HCT116 (cell line): ENCODE results near the gene CCSAP.

Experiments used
- TF ChIP-seq, protein P1 (sequence below), 3 experiments: fragments of 200-600 bp in 1 of 3; sonication (generic) in 1 of 3; IDR thresholded peaks in 2 of 3; conservative IDR thresholded peaks in 1 of 3; 2 replicates each; pipeline ENCODE4 v1.5.1; 2012 to 2017; ENCODE audit warnings: low read depth in 2 of 3, low read length in 2 of 3, antibody characterized with exemption in 1 of 3, borderline replicate concordance in 1 of 3, control low read depth in 1 of 3, mild to moderate bottlenecking in 1 of 3, mixed read lengths in 1 of 3, mixed run types in 1 of 3, moderate library complexity in 1 of 3; ENCODE audit not compliant: insufficient read depth in 1 of 3
- TF ChIP-seq, protein P2 (sequence below): IDR thresholded peaks from 2 replicates; pipeline ENCODE4 v1.6.1; 2012

DNA sequence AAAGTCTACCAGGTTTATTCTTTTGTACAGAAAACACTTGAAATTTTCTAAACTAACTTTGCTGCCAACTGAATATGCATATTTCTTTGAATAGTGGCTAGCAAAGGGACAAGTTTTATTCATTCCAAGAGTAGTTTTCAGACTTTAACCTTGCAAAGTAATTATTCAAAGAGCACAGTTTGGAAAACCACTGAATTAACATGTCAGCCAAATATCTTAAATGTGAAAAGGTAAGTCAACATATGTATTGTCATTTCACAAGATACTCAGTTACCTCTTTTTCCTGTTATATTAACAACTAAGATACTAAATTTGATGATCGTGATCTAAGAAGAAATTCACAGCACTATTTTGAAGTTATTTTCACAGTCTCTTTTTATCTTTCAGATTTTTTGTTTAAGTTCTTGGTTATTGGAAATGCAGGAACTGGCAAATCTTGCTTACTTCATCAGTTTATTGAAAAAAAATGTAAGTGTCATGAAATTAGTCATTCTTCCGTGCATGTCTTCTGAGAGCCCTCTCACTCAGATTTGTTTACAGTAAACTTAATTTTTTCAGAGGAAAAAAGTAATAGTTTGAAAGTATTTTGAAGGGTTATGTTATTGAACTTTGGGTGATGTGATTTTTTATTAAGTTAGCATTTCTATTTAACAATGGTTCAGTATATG is 56.6 kb downstream of the CCSAP start:
- TF ChIP-seq, protein P1, sequence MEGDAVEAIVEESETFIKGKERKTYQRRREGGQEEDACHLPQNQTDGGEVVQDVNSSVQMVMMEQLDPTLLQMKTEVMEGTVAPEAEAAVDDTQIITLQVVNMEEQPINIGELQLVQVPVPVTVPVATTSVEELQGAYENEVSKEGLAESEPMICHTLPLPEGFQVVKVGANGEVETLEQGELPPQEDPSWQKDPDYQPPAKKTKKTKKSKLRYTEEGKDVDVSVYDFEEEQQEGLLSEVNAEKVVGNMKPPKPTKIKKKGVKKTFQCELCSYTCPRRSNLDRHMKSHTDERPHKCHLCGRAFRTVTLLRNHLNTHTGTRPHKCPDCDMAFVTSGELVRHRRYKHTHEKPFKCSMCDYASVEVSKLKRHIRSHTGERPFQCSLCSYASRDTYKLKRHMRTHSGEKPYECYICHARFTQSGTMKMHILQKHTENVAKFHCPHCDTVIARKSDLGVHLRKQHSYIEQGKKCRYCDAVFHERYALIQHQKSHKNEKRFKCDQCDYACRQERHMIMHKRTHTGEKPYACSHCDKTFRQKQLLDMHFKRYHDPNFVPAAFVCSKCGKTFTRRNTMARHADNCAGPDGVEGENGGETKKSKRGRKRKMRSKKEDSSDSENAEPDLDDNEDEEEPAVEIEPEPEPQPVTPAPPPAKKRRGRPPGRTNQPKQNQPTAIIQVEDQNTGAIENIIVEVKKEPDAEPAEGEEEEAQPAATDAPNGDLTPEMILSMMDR (IDR thresholded peaks at IDR 0.05 in 2 of 3, conservative IDR thresholded peaks at IDR 0.05 in 1 of 3; ENCODE audit: borderline replicate concordance in 1 of 3, insufficient read depth in 1 of 3, low read depth in 2 of 3, low read length in 2 of 3), result no peak
- TF ChIP-seq, protein P2, sequence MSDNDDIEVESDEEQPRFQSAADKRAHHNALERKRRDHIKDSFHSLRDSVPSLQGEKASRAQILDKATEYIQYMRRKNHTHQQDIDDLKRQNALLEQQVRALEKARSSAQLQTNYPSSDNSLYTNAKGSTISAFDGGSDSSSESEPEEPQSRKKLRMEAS, result no peak
